ENCODE measurements around the gene CKMT1B.
"Not testable (repeated sequence)": the region's sequence is repeated elsewhere in the genome, so short reads cannot be mapped to it uniquely, and the experiment has no call there.

CKMT1B gene

DNA sequence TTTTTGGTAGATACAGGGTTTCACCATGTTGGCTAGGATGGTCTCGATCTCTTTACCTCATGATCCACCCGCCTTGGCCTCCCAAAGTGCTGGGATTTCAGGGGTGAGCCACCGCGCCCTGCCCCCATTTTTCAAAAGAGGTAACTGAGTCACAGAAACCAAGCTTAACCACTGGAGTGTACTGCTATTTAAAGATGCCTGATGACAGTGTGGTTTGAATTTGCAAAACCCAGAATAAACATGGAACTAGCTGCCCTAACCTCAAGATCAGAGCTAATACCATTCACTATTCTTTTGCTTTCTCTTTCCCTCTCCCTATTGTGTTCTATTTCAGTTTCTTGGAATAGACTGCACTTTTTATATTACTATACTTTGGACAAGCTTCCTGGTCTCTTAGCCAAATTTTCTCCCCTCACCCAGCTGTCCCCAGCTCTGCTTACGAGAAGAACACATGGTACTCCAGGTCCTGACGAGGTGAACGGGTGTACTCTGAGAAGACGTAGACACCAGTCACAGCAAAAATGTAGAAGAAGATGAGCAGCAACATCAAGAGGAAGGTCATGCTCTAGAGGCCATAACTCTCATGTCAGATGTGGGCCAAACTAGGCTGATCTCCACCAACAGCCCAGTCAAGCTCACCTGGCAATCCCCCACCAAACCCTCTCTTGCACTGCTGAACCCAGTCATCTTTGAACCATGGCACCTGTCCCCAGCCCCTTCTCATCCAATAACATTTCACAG is 44.8 kb downstream of the CKMT1B start:
- DNase-seq (ENCODE audit: low spot score): not testable (repeated sequence)
